Hematopoietic multipotent progenitor cell treated with erythropoietin and hydrocortisone succinate and interleukin-3 and kit ligand, for 6 days (in vitro differentiated cells): ENCODE data around the gene SCARB2.
A peak's percentile ranks its signal among the peaks of the same experiment; 100 is the strongest.

Experiments used
- DNase-seq: peaks from one replicate; pipeline ENCODE4 v3.0.0-alpha.2; 2015

Gene SCARB2

DNA sequence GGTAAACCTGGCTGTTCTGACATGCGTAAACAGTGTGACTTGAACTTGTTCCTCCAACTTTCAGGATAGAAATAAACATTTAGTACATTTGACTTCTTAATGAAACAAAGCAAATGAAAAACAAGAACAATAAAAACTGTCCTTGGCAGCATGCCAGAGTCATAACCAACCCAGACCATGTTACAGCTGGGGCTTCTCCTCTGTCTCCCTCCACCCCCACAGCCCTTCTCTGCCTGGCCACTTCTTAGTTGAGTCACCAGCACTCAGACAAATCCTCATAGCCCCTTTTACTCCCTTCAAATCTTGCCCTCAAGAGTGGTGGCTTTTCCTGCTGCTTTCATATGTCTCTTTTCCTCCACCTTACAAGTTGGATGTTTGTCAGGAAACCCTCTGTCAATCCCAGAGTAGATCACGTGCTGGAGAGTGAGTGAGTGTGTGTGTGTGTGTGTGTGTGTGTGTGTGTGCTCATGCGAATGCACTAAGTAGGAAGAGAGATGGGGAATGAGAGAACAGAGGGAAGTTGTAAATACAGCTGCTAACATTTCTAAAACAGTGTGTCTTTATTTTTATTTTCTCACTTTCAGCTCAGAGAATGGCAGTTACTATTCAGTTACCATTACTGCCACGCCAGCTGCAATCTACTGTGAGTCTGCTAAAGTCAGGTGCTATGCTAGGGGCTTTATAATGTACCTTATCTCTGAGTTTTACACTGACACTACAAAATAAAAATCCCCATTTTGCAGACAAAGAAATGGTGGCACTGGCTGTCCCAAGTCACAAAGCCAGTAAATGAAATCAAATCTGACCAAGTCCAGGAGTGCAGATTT lies 15.0 kb downstream of the SCARB2 start:
- DNase-seq: peak; percentile 88

DNA sequence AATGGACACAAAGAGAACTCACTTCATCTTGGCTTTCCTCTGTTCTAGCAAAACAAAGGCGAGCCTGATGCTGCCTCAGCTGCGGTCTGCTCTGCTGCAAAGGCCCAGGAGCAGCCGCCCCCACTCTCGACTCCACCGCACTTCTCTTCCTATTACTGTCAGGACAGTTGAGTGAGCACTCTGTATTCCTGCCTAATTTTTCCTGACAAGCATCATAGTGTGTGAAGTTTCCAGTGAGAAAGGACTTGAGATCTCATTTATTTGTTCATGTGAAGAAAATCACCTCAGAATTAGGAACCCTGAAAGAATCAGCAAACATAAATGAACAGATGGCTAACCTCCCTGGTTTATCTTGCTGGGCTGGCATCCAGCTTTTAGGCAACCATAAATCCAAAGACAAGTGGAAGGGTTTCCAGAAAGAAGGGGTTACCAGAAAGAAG lies 15.6 kb downstream of the SCARB2 start:
- peak; percentile 70 for DNase-seq

DNA sequence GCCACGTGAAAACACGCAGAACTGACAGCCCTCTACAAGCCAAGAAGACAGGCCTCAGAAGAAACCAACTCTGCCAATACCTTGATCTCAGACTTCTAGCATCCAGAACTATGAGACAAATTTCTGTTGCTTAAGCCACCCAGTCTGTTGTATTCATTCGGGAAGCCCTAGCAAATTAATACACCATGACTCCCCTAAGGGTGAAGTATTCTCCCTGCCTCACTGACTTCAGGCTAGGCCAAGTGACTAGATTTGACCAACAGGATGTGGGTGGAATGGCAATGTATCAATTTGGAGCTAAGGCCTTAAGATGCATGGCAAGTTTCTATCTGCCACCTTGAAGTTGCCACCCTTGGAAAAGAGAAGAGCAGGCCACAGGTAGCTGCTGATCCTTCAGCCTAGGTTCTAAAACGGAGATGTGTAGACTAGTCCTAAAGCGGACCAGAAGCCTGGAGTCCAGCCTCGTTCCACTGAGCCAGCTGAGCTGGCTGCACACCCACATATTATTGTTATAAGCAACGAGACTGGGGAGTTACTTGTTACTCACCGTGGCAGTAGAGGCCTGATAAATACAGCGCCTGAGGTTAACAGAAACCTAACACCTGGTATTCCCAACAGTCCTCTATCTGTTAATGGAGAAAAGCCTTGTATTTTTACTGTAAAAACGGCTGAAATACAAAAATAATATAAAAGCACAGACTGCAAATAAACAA lies 16.4 kb downstream of the SCARB2 start:
- DNase-seq: no peak

DNA sequence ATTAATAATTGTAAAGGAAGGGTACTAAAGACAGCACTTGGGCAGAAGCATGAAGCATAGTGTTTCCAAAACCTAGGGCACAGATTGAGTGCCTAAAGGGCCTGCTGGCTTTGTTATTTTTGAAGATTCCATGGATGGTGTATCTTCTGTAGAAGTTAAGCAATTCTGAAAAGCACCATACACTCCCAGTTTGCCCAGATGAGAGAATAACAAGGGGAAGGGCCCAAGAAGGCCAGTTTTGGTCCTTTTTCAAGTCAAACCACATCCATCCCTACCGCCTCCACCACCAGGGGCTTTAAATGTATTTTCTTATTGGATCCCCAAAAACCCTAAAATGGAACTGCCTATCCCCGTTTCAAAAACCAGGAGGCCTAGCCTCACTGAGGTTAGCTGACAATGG lies 17.2 kb downstream of the SCARB2 start:
- no peak for DNase-seq

DNA sequence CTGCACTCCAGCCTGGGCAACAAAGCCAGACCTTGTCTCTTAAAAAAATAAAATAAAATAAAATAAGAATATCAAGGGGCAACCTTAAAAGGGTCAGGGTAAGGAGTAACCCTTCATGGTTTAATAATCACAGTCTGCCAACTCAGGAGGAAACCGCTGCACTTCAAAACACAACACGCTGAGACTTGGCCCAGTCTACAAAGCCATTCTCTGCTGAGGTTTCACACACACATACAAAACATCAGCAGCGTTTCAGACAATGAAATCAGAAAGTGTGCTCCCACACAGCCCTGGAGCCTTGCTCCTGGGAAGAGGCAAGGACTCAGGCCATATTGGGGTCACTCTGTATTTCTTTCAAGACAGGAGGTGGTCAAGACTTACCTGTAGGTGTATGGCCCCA lies 18.3 kb downstream of the SCARB2 start:
- no peak for DNase-seq

DNA sequence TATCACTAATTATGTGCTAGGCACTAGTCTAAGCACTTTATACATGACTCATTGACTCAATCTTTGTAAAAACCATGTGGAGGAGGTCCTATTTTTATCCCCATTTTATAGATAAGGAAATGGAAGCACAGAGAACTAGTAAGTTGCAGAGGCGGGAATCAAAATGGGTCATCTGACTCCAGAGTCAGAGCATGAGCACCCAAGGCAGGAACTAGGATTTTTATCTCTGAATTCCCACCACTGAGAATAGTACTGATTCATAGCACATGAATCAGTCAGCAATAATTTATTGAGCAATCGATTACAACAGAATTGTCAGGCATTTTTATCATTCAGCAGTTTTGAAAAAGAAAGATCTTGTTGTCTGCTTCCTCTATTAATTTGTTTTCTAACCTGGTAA lies 19.3 kb downstream of the SCARB2 start:
- peak; percentile 38 for DNase-seq

DNA sequence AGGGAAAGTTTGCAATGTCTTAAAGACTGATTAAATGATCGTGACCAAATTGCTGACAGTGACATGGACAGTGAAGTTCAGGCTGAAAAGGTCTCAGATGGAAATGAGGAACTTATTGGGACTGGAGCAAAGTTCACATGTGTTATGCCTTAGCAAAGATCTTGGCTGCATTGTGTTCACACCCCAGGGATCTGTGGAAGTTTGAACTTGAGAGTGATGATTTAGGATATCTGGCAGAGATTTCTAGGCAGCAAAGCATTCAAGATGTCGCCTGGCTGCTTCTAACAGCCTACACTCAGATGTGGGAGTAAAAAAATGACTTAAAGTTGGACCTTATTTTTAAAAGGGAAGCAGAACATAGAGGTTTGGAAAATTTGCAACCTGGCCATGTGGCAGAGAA lies 21.4 kb downstream of the SCARB2 start:
- DNase-seq: no peak

DNA sequence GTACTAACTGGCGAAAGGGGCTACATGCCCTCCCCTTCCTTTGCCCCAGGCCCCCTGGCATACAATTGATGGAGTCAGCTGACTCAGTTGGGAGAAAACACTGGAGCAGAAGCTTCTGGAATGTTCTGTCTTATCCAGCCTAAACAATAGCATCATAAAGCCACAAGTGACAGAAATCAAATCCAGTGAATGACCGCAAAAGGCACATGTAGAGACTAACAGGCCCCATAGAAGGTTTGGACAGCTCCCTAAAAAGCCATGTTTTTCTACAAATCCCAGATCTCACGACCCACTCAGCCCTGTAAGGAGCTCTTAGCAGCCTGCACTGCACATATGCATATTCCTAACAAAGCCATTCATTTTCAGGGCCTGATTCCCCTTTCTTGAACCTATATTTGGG lies 25.1 kb downstream of the SCARB2 start:
- DNase-seq: no peak

DNA sequence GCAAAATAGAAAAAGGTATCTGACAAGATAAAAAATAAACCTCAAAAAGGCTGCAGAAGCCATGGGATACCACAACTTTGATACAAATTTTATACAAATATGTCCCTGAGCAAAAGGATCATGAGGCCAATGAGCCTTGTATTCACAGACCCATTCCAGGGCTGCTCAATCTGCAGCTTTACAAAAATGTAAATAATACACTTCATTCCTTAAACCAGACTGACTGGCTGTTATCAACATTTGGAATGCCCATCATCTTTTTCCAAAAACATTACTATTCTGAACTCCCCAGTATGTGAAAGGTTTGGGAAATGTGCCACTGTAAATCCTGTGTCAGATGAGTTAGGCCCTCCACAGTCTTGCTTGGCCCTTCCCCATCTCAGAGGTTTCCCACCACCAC lies 25.5 kb downstream of the SCARB2 start:
- DNase-seq: no peak

DNA sequence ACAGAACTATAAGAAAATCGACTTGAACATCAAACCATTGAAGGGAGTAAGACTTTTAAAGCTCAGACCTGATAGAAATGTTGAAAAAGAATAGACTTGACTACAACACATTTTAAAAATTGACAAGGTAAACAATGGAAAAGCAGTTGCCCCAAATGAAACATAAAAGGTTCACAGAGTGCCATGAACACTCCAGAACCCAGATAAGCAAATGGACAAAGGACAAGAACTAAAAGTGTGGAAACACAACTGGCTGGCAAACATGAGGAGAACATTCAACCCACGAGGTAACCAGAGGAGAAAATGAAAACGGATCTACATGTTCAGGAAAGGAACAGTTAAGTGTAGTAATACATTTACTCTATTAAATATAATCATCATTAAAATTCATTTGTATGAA lies 26.5 kb downstream of the SCARB2 start:
- DNase-seq: no peak

DNA sequence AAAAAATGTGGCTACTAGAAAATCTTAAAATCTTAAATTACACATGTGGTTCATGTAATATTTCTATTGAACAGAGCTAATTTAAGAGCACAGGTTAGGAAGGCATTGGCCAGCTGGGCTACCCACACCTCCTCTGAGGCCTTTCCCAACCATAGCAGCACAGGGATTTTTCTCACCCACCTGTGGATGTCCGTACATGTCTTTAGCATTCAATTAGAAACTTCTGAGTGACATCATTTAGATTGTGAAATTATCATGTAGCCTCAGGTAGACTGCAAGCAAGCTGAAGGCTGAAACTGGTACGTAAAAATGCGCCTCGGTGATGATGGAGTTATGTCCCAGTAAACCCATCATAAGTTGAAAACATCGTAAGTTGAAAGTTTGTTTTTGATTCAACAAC lies 31.2 kb downstream of the SCARB2 start:
- no peak for DNase-seq

DNA sequence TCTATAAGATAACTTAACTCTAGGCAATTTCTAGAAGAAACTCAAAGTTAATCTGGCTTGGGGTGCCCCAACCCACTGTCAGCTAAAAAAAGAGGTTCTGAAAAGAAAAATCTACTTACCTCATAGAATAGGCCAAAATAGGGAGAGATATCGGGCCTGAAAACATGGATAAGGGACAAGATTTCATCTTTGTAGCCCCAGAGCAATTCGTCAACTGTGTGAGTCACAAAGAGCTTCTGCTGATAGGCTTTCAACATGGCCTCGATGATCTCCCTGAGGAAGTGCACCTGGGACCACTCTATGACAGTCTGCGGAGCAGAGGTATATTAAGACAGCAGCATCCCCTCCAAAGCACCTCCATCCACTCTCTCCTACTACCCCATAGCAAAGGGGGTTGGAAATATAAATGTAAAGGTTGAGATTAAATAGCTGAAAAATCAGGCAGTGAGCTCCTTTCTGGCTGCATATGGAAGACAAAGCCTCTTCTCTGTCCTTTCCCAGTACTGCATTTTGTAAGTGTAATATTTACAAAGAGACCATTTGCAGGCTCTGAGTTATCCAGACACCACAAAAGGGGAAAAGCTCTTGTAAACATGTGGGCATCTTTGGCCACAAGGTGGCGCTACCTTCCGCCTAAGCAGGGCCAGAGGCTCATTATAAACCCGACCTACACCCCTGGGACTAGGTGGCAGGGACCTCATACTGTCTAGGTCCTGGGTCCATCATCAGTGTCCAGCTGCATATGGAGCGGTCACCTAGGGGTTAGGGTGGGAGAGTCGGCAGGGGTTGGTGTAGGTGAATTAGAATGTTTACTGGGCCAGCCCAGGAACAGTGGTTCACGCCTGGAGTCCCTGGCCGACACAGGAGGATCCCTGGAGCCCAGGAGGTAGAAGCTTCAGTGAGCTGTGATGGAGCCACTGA lies 34.0 kb downstream of the SCARB2 start:
- peak; percentile 94 for DNase-seq

DNA sequence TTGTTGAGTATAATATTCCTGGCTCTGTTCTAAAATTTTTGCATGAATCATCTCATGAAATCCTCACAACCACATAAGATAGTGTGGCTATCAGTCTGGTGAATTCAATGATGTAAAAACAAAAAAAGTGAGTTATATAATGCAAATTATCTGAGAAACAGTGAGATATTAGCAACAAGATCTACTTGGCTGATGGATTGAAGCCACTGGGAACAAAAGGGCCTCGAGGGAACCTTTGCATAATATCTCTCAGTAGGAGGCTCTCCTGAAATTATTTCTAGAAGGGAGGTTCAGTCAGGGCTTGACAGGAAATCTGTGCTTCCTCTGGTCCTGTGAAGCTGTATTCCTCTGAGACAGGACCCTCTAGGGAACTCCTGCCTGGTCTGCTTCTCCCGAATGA lies 35.3 kb downstream of the SCARB2 start:
- no peak for DNase-seq

DNA sequence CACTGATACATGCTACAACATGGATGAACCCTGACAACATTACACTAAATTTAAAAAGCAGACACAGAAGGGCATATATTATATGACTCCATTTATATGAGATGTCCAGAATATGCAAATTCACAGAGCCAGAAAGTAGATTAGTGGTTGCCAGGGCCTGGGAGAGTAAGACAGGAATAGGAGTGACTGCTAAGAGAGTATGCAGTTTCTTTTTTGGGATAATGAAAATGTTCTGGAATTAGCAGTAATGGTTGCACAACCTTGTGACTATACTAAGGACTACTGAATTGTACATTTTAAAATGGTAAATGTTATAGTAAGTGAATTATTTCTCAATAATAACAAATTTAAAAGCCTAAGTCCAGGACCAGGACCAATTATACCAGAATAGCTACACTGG lies 35.9 kb downstream of the SCARB2 start:
- DNase-seq: no peak

DNA sequence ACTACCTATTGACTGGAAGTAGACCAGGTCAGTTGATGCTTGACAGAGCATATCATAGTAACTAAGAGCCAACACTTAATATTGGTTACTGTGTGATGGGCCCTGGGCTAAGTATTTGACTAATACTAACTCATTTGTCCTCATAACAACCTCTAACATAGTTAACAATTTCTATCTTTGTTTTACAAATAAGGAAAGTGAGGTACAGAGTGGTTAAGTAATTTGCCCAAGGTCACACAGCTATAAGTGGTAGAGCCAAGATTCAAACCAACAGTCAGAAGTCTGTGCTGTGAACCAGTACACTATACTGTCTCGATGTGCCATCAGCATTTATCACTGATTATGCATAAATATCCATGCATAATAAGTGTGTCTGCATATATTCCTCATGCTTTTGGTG lies 38.3 kb downstream of the SCARB2 start:
- no peak for DNase-seq

DNA sequence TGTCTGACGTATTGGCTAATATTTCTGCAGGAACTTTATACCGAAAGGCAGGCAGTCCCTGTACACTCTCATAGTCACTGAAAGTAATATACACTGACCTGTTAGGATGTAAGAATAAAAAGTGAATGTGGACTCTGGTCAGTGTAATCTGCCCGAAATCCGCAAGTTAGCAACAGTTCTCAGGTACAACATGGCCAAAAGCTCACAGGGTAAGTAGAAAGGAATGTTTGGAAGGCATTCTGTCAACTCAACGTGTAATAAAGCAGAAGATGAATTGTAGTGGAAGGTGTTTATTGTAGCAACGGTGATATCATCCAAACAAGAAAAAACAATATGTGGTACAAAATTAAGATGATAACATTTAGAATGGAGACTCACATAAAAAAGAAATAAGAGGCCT lies 39.4 kb downstream of the SCARB2 start:
- DNase-seq: no peak

DNA sequence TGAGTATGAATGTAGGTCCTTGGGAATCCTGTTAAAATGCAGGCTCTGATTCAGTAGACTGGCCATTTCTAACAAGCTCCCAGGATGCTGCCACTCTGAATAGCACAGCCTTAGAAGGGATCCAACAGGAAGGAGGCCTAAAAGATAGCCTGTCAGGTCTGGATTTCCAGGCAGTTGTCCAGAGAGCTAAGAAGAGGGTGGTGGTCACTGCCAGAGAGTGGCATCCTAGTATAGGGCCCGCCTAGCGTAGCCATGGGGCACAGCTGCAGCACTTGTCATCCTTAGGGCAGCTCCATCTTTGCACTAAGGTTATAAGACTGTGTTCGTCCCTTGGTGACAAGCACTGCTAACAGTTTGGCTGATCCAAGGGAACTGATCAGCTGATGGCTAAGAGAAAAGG lies 44.9 kb downstream of the SCARB2 start:
- no peak for DNase-seq

DNA sequence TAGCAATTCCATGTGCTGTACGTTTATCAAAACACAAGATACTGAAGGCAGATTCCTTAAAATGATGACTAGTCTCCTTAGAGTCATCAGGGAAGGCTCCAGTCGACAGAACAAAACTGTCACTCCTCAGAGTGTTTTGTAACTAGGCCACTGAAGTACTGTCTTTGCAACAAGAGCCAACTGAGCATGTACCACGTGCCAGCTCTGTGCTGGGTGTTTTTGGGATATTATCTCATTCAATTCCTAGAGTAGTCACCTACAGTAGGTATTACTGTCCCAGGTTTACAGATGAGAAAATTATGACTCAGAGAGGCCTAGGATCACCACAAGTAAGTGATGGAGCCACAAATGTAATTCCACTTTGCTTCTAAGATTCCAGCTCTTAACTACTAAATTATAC lies 47.1 kb downstream of the SCARB2 start:
- no peak for DNase-seq

DNA sequence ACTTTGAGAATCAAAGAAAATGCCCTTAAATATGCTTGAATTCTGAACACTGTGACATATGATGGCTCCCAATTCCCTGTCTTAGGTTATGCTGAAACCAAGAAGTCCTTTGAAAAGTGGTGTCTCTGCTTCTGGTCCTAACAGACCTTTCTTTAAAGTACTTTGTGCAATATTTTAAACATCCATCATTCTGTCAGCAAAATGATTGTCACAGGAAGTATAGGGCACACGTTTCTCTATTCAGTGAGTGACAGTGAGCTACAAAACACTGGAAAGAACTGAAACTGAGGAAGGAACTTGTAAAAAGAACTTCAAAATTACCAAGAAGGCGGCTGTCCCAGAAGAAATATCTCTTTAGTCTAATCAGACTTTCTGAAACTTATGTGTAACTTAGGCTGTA lies 53.3 kb downstream of the SCARB2 start:
- DNase-seq: no peak

DNA sequence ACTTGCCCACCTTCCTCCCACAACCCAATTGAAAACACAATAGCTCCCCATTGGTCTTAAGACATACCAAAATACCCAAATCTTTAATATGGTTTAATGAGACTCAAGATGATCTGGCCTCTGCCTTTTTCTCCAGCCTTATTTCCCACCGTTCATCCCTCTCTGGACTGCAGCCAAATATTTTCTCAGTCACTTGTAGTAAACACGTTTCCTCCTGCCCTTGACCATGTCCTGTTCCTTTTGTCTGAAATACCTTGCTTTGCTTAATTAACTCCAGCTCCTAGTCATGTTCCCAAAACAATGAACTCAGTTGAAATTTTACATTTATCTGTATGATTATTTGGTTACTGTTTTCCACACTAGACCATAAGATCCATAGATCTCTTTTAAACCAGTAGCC lies 57.0 kb downstream of the SCARB2 start:
- DNase-seq: peak; percentile 24

DNA sequence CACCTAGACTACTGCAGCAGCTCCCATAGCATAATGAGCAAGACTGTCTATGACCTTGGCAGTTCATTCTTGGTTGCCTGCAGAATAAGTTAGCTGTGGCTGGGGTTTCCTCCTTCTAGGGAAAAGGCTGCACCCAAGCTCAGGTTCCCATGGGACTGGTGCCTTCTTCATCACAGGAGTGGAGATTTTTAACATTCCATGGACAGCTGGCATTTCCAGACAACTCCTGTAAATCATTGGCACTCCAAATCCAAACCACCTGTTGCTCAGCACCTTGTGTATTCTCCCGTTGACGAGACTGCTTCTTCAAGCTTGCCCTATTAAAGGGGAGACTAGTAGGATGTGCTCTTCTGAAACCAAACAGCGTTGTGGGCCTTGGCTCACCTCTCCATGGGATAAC lies 57.6 kb downstream of the SCARB2 start:
- DNase-seq: no peak

DNA sequence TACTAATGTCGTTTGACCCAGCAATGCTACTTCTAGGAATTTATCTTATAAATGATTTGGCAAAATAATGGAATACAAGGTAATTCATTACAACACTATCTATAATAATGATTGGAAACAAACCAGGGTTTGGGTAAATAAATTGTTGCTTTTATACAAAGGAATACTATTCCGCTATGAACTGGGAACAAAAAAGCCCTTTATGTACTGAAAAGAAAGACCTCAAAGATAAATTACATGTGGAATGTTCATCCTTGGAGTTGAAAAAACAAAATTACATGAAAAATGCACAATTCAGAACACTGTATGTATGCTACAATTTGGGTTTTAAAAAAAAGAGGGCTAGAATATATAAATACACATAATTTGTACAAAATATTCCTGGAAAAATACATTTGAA lies 60.3 kb downstream of the SCARB2 start:
- DNase-seq: no peak

DNA sequence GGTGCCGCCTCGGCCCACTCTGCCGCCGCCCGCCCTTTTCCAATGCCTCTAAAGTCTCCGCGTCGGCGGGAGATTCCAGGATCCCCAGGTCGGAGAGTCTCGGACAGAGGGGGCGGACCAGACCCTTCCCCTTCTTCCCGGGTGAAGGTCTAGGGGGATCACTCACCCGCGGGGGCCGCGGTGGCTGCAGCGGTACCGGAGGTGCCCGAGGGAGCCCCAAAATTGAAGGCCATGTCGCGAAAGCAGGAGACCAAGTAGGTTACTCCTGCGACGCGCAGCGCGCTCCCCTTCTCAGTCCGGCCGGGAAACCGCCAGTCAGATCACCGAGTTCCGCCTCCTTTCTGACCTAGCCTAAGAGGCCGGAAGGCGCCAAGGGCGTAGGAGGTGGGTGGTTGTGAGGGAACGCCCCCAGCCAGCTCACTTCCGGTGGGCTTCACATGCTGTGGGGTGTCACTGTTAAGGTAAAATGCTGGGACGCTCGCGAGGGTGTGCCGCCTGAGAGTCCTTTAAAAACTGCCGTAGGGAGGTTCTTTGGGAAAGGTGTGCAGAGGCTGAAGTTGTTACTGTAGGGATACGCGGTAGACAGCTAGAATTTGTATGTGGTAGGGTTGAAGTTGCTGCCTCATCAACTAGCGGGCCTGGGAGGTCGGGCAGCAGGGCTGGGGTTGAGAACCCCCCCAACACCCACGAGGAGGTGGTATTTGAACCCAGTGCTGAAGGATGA lies 65.3 kb downstream of the SCARB2 start, which contains the start of gene NUP54:
NUP54 (minus strand) TSS at position 256 of the 724 bp plus-strand sequence; CDS start at position 233, 23 bp downstream.
- DNase-seq: peak; percentile 99
